ENCODE data around the gene ZNF354B. TPM values are rescaled to one million over a fixed set of nuclear protein-coding genes. Genes with fewer than 3 reads are reported as not detected.
A peak's percentile ranks its signal among the peaks of the same experiment; 100 is the strongest.

ZNF354B gene
- total and polyA plus RNA-seq, 2 of the 8 experiments (the other 6 are each of a cell fraction or from before 2014, with no cell fraction given): 5.0 to 10.8 TPM

GRCh38 chr5:178895615-178896571, 36.1 kb downstream of the ZNF354B start, which contains the start of gene ZFP2 (continued):
- TF ChIP-seq CHD2 (IDR thresholded peaks at IDR 0.05; ENCODE audit: low read length) (no peak), NRF1 (IDR thresholded peaks at IDR 0.05; ENCODE audit: low read depth, low read length) (no peak), PHF8 (conservative IDR thresholded peaks at IDR 0.05; ENCODE audit: low read depth, low read length) (peak; percentile 74), POLR2AphosphoS5 (IDR thresholded peaks at IDR 0.05; ENCODE audit: low read depth, low read length) (no peak; the same call in 1 of the 2 replicates), POLR2A (IDR thresholded peaks at IDR 0.05; ENCODE audit: control extremely low read depth in 1 of 2, low read depth in 2 of 2, low read length in 2 of 2) (peak; percentile 54 to 71), MAX (IDR thresholded peaks at IDR 0.05) (peak; percentile 60), SUZ12 (IDR thresholded peaks at IDR 0.05; ENCODE audit: low read length) (no peak), BACH1 (IDR thresholded peaks at IDR 0.05; ENCODE audit: low read length) (no peak), KDM5A (IDR thresholded peaks at IDR 0.05; ENCODE audit: low read length) (no peak), ZNF274 (IDR thresholded peaks at IDR 0.05; ENCODE audit: borderline replicate concordance, extremely low read depth, low read length) (no peak), CBX5 (IDR thresholded peaks at IDR 0.05; ENCODE audit: low read depth, low read length) (no peak), RNF2 (IDR thresholded peaks at IDR 0.05; ENCODE audit: borderline replicate concordance, low read depth, low read length, missing control alignments, poor library complexity, severe bottlenecking) (no peak), CTBP2 (IDR thresholded peaks at IDR 0.05; ENCODE audit: borderline replicate concordance, insufficient read depth, insufficient read length, low read length) (no peak), RAD21 (IDR thresholded peaks at IDR 0.05 in 1 of 2, conservative IDR thresholded peaks at IDR 0.05 in 1 of 2; ENCODE audit: low read depth in 2 of 2, low read length in 2 of 2) (no peak), TAF7 (optimal IDR thresholded peaks at IDR 0.05; ENCODE audit: borderline replicate concordance, low read depth, low read length) (no peak), HDAC2 (IDR thresholded peaks at IDR 0.05; ENCODE audit: borderline replicate concordance in 1 of 2, low read depth in 2 of 2, low read length in 2 of 2) (no peak), RBBP5 (IDR thresholded peaks at IDR 0.05; ENCODE audit: borderline replicate concordance, low read depth, low read length) (no peak; the same call in 1 of the 2 replicates), MAFK (IDR thresholded peaks at IDR 0.05; ENCODE audit: low read depth, low read length) (no peak)
- TF ChIP-seq, protein P1, sequence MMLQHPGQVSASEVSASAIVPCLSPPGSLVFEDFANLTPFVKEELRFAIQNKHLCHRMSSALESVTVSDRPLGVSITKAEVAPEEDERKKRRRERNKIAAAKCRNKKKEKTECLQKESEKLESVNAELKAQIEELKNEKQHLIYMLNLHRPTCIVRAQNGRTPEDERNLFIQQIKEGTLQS (IDR thresholded peaks at IDR 0.05; ENCODE audit: insufficient read depth, low read depth, low read length): no peak
- TF ChIP-seq, protein P2, sequence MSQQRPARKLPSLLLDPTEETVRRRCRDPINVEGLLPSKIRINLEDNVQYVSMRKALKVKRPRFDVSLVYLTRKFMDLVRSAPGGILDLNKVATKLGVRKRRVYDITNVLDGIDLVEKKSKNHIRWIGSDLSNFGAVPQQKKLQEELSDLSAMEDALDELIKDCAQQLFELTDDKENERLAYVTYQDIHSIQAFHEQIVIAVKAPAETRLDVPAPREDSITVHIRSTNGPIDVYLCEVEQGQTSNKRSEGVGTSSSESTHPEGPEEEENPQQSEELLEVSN (IDR thresholded peaks at IDR 0.05): peak; percentile 61; the same call in 1 of the 2 replicates

All from H1 (cell line).